Tibial artery (tissue), 4 donors: Measurements from ENCODE around the gene KL.
A peak's percentile ranks its signal among the peaks of the same experiment; 100 is the strongest.

Source experiments
- DNase-seq, 2 donors: peaks; one replicate each; pipeline ENCODE4 v3.0.0-alpha.2; 2019
- H3K27ac ChIP-seq, 2 donors: fragments of 200-600 bp; sonication (generic) in 1 of 2; 1 replicate in 1 of 2; 2 replicates in 1 of 2; pipeline ENCODE4 v1.5.1; 2018 to 2019; ENCODE audit warnings: mild to moderate bottlenecking in 1 of 2
- H3K27me3 ChIP-seq, 2 donors: fragments of 200-600 bp; sonication (generic) in 1 of 2; one replicate each; pipeline versions ENCODE4 v1.5.1 to v1.6.0; 2016 to 2019
- H3K36me3 ChIP-seq, 3 donors: fragments of 200-600 bp; sonication (generic) in 2 of 3; one replicate each; pipeline ENCODE4 v1.5.1; 2016 to 2019; ENCODE audit warnings: mild to moderate bottlenecking in 2 of 3
- H3K4me1 ChIP-seq, 4 donors: fragments of 200-600 bp; sonication (generic) in 2 of 4; 1 replicate in 3 of 4; 2 replicates in 1 of 4; pipeline ENCODE4 v1.5.1; 2016 to 2019
- H3K4me3 ChIP-seq, 2 donors: fragments of 200-600 bp; sonication (generic) in 1 of 2; 1 replicate in 1 of 2; 2 replicates in 1 of 2; pipeline ENCODE4 v1.5.1; 2018 to 2019; ENCODE audit warnings: mild to moderate bottlenecking in 2 of 2
- H3K9me3 ChIP-seq, 3 donors: fragments of 200-600 bp; sonication (generic) in 1 of 3; one replicate each; pipeline ENCODE4 v1.5.1; 2016 to 2019
- CTCF ChIP-seq, 2 experiments: fragments of 200-600 bp in 1 of 2; fragments of 450-650 bp in 1 of 2; IDR thresholded peaks; one replicate each; pipeline ENCODE4 v1.5.1; 2017 to 2019; ENCODE audit warnings: antibody characterized with exemption in 2 of 2, mild to moderate bottlenecking in 1 of 2, moderate library complexity in 1 of 2
- intact Hi-C: fragments of 100-400 bp; cut with DNase I; formaldehyde crosslinking; loops from one replicate; pipeline ENCODE4 v1.15.0; 2023; ENCODE audit warnings: low total_unique reads

The KL gene

GRCh38 chr13:33051632-33052031, 35.4 kb downstream of the KL start:
- H3K36me3 ChIP-seq, result no peaks in the 10 kb centered on the region
- no peak for TF ChIP-seq CTCF (IDR thresholded peaks at IDR 0.05)
- H3K27ac ChIP-seq, result no peak overlapping the region
- H3K4me3 ChIP-seq, result no peak overlapping the region
- H3K4me1 ChIP-seq, result no peaks in the 10 kb centered on the region
- DNase-seq, result no peak
- intact Hi-C loops, result no loop called here
- H3K27me3 ChIP-seq, result no peaks in the 10 kb centered on the region
- no peaks in the 10 kb centered on the region for H3K9me3 ChIP-seq

GRCh38 chr13:33052506-33053280, 36.5 kb downstream of the KL start:
- peak overlapping the region in 1 of 2 donors; percentile 40 for H3K27ac ChIP-seq
- DNase-seq, result no peak
- H3K4me1 ChIP-seq, result no peaks in the 10 kb centered on the region
- H3K36me3 ChIP-seq, result no peaks in the 10 kb centered on the region
- no peaks in the 10 kb centered on the region for H3K27me3 ChIP-seq
- TF ChIP-seq CTCF (IDR thresholded peaks at IDR 0.05), result no peak
- intact Hi-C loops, result no loop called here
- no peak overlapping the region for H3K4me3 ChIP-seq
- H3K9me3 ChIP-seq, result no peaks in the 10 kb centered on the region

GRCh38 chr13:33053397-33054066, 37.3 kb downstream of the KL start:
- Histone ChIP-seq H3K27ac (peak overlapping the region in 1 of 2 donors; percentile 40), H3K4me3 (no peak overlapping the region), H3K27me3 (no peaks in the 10 kb centered on the region), H3K36me3 (no peaks in the 10 kb centered on the region), H3K4me1 (no peaks in the 10 kb centered on the region), H3K9me3 (no peaks in the 10 kb centered on the region)
- TF ChIP-seq CTCF (IDR thresholded peaks at IDR 0.05), result no peak
- DNase-seq, result no peak
- intact Hi-C loops, result no loop called here

- DNase-seq, result peak in 1 of 2 donors; percentile 26
- no peak overlapping the region for H3K27ac ChIP-seq
- peak in 1 of 2 experiments; percentile 18 for TF ChIP-seq CTCF (IDR thresholded peaks at IDR 0.05)
- no peak overlapping the region for H3K4me3 ChIP-seq
- no peaks in the 10 kb centered on the region for H3K36me3 ChIP-seq
- intact Hi-C loops, result no loop called here
- H3K27me3 ChIP-seq, result no peaks in the 10 kb centered on the region
- H3K4me1 ChIP-seq, result no peaks in the 10 kb centered on the region
- H3K9me3 ChIP-seq, result no peaks in the 10 kb centered on the region
These were observed 41.0 kb downstream of the KL start for GRCh38 chr13:33057019-33057780.

GRCh38 chr13:33058776-33059327, 42.6 kb downstream of the KL start:
- no peak for TF ChIP-seq CTCF (IDR thresholded peaks at IDR 0.05)
- Histone ChIP-seq H3K4me1 (no peaks in the 10 kb centered on the region), H3K4me3 (no peak overlapping the region), H3K36me3 (no peaks in the 10 kb centered on the region), H3K27me3 (no peaks in the 10 kb centered on the region), H3K9me3 (no peaks in the 10 kb centered on the region), H3K27ac (no peak overlapping the region)
- no peak for DNase-seq
- intact Hi-C loops, result no loop called here
